ENCODE results near the gene CDKAL1.
"Not testable (repeated sequence)": the region's sequence is repeated elsewhere in the genome, so short reads cannot be mapped to it uniquely, and the experiment has no call there.

CDKAL1 gene

DNA sequence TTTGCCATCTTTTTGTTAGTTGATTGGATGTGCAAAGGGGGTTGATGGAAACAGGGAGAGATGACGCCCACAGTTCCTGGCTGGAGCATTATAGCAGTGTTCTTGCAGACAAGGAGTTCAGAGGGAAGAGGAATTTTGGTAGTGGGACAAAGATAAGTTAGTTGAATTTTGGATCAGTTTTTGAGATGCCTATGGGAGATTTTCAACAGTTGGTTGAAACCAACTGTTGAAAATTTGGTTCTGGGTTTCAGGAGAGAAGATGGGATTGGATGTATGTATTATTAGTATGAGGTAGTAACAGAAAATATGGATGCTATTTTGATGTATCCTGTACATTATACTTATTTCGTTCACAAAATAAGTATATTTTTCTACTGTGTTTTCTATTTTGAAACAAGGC lies 274.2 kb downstream of the CDKAL1 start:
- no peak for DNase-seq

DNA sequence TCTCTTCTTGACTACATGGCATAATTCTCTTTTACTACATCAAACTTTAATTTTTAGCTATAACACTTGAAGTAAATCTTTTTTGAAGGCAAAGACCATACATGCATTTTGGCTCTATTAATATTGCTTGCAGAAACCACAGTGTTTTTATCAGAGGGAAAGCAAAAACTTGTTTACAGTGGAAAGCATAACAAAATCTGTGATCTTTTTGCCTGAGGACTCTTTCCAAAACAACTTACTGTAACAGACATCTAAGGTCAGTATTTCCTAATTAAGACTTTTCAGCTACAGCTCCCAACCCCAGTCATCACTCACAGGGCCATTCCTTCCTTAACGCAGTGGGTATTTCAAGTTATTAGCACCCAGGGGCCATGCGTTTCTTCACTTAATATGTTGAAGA lies 274.7 kb downstream of the CDKAL1 start:
- DNase-seq, result no peak

GRCh38 chr6:20810727-20811108 lies 276.5 kb downstream of the CDKAL1 start:
- no peak for DNase-seq

- peak; percentile 70 for DNase-seq
Measured at GRCh38 chr6:20811109-20811761, 277.0 kb downstream of the CDKAL1 start.

GRCh38 chr6:20812776-20813175 lies 278.5 kb downstream of the CDKAL1 start:
- DNase-seq, result no peak

DNA sequence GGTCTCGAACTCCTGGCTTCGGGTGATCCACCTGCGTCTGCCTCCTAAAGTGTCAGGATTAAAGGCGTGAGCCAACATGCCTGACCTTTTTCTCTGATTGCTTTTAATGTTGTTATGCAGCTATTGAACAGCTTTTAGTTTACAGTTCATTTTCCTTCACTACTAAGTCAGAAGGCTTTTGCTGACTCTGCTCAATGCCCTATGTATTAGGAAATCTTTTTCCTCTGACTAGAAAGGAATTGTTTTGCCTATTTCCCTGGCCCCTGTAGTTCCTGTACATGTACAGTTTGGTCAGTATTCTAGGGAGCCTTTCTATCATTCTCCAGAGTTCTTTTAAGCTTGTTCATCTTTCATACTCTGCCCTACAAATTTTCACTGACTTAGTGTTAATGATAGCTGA lies 280.2 kb downstream of the CDKAL1 start:
- DNase-seq, result no peak

- no peak for DNase-seq
Measured at GRCh38 chr6:20816126-20816525, 281.9 kb downstream of the CDKAL1 start.

DNA sequence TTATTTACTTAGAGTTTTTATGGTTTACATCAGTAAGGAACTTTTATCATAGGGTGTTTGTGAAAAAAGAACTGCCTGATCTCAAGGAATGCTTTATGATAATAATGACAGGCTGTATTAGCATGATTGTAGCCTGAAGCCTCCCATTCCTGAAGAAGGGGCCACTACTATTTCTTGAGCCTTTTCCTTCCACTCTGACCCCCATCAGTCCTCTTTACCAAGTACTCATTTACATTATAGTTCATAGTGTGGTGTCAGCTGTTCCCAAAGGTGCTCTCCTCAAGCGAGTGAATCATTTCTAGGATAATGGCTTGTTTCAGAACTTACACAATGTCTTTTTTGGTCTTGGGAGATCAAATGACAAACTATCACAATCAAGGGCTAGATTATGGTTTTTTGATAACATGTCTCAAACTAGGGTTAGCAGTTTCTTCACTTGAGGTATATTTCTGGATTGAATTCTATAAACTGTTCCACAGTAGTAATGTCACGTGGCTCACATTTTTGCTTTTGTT lies 283.6 kb downstream of the CDKAL1 start:
- no peak for DNase-seq

DNA sequence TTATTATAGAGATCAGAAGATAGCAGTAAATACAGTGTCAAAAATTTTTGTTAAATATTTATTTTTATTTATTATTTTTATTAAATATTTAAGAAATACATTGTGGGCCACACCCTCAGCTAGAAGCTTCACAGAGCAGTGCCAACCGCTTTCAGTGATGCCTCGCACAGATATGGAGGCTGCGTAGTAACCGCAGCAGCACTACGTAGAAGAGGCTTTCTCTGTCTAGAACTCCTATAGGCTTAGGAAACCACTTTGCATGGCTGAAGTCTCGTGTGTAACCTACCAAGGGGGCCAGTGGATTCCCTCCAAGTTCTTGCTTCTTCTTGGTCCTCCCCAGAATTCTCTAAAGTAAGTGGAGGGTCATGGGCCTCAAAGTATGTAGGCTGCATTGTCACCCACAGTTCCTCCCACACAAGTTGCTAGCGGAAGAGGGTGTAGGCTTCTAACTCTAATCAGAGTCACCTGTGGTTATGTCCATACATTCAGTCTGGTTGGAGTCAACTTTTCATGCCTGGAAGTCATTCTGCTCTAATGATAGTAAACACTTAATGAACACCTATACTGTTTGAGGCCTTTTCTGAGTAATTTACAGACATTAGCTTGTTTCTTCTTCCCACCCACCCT lies 285.6 kb downstream of the CDKAL1 start:
- DNase-seq, result no peak

DNA sequence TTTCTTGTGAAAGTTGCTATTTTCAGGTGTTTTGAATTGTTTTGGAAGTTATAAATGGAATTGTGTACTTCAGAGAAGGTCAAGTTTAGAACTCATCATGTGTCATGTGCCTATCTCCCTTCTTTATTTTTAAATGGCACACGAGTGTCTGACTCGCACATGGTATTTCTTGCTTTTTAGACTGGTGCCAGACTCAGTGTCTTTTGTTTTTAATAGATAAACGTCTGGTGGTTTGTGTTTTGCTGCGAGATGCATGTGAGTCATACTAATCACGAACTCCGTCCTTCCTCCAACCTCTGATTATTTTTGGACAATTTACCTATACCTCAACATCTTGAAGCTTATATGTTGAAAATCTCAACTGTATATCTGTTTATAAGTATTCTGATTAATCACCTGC lies 292.1 kb downstream of the CDKAL1 start:
- no peak for DNase-seq

DNA sequence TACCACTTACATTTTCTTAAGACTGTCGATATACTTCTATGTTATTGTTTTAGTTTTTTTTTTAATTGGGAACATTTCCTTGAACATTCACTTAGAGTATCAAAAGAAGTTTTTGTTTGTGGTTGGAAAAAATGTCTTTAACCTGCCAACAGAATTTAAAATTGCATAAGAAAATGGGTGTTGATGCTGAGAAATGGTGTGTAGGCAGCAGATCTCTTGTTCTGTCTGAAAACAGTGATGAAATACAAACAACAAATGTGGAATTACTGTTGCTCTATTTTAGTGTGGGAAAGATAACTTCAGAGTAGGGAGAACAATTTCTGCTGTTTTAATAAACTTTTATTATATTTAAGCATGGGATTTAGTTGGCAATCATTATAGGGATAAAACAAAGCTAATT lies 293.5 kb downstream of the CDKAL1 start:
- no peak for DNase-seq

DNA sequence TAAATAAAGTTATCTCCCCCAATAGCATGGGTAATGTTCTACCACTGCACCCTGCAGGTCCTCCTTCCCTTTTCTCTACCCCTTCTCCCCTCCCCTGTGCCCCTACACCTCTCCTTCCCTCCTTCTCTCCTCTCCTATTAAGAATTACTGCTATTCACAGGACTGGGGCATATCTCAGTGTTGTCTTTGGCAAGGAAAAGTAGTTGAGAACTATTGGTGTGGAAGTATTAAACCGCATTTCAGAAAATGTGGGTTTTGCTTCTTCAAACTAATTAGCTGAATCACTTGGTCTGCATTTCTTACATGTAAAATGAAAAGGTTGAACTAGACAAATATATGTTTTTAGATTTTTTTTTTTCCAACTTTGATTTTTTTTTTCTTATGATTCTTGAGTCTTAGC lies 296.3 kb downstream of the CDKAL1 start:
- DNase-seq, result no peak

DNA sequence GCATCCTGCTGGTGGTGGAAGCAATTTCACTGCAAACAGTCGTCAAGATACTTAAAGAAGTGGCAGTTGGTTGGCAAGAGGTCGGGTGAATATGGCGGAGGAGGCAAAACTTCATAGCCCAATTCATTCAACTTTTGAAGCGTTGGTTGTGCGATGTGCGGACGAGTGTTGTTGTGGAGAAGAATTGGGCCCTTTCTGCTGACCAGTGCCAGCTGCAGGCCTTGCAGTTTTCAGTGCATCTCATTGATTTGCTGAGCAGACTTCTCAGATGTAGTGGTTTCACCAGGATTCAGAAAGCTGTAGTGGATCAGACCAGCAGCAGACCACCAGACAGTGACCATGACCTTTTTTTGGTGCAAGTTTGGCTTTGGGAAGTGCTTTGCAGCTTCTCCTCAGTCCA lies 297.0 kb downstream of the CDKAL1 start:
- not testable (repeated sequence) for DNase-seq

GRCh38 chr6:20833881-20834515 lies 299.7 kb downstream of the CDKAL1 start:
- DNase-seq, result no peak

- DNase-seq, result no peak
Measured at GRCh38 chr6:20835315-20836010, 301.2 kb downstream of the CDKAL1 start.

DNA sequence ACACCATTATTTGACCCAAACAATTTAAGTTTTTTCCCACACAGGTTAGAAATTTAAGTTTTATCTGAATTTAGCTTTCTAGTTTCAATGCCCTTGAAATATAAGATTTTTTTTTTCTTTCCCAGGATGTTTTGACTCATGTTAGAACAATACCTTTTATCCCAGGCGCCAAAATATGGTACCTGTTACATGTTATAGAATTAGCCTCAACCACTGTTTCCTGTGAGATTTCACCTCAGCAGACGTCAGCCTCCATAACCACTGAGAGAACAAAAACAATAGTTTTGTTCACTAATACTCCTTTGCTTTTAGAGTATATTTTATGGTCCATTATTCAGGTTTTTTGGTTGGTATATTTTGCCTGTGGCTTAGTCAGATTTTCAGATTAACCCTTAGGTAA lies 302.9 kb downstream of the CDKAL1 start:
- DNase-seq, result no peak

- no peak for DNase-seq
Measured at GRCh38 chr6:20838113-20838512, 303.9 kb downstream of the CDKAL1 start.

GRCh38 chr6:20839630-20840029 lies 305.4 kb downstream of the CDKAL1 start:
- no peak for DNase-seq

GRCh38 chr6:20840675-20841074 lies 306.4 kb downstream of the CDKAL1 start:
- no peak for DNase-seq

- no peak for DNase-seq
Measured at GRCh38 chr6:20841806-20842205, 307.5 kb downstream of the CDKAL1 start.

DNA sequence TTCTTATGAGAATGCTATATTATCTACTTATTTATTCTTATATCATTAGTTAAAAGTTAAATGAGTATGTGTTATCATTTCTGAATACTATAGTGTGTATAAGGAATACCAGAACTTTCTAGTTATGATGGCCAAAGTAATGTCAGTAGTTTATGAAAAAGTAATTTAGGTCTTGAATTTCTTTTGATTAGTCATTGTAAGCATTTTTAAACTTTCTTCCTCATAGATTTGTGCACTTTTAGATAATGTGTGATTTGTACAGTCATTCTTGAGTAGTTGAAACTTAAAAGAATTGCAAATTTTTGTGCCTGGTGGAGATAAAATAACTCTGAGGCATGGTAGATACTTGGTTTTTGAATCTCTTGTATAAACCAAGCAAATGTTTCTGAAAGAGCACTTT lies 311.3 kb downstream of the CDKAL1 start:
- DNase-seq, result no peak

GRCh38 chr6:20846602-20847028 lies 312.4 kb downstream of the CDKAL1 start:
- no peak for DNase-seq

DNA sequence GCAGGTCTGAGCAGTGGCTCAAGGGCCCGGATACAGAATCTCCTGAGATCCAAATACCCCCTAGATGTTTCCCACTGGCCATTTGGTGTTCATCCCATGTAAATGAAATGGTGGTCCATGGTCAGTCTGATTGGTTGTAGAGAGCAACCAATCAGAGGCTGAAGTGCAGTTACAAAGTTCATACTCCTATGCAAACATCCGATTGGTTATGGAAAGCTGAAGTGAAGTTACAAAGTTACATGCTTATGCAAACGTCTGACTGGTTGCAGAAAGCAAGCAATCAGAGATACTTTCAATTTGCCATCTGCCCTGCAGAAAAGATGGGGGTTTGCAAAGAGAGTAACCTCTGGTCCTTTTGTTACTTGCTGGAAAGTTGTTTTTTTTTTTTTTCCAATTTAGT lies 313.6 kb downstream of the CDKAL1 start:
- no peak for DNase-seq

Measured in amniotic stem cell (primary cell).